ENCODE measurements around the gene TJP3. TPM values are rescaled to one million over a fixed set of nuclear protein-coding genes. Genes with fewer than 3 reads are reported as not detected.
A peak's percentile ranks its signal among the peaks of the same experiment; 100 is the strongest.

TJP3 gene
- total and polyA plus RNA-seq, 10 of the 15 experiments (the other 5 are each of a cell fraction or from before 2014, with no cell fraction given), result 0.04 to 1.2 (median 0.29) TPM; not detected in 6

DNA sequence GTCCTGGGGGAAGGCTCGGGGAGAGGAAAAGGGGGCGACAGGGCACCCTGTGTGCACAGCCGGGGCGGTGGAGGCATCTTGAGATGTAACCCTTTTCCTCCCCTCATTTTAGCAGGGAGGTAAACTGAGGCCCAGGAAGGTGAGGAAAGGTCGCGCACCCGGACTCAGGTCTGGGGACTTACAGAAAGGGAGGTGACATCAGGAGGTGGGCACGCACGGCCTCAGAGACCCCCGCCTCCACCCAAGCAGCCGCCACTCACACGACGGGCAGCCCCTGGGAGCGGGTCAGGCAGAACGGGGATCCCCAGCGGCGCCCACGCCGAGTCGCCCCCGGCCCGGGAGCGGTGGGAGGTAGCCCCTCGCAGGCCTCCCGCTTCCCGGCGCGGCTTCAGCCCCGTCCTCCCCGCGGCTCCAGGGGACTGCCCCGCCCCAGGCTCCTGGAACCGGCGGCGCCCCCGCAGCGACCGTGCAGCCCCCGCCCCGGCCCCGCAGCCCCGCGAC, 8.4 kb upstream of the TJP3 start:
- Histone ChIP-seq H2AFZ (ENCODE audit: control insufficient read depth, low read depth, low read length) (peak overlapping the region; percentile 55), H3K4me2 (ENCODE audit: control insufficient read depth, insufficient read depth) (peak overlapping the region; percentile 89), H3K4me1 (ENCODE audit: control insufficient read depth, insufficient read depth, low read length) (no peaks in the 10 kb centered on the region; the same call in 1 of the 2 replicates), H3K79me2 (ENCODE audit: control insufficient read depth, insufficient read depth, low read length) (peaks cover 30% of the 10 kb centered on the region), H3K4me3 (peak overlapping the region; percentile 88), H3K9ac (ENCODE audit: control insufficient read depth, insufficient read depth, low read length) (peak overlapping the region; percentile 80), H4K20me1 (ENCODE audit: control insufficient read depth, insufficient read depth) (no peaks in the 10 kb centered on the region), H3K36me3 (ENCODE audit: control insufficient read depth in 2 of 2, insufficient read depth in 2 of 2, low read length in 1 of 2) (no peaks in the 10 kb centered on the region), H3K27me3 (replicated peaks in 1 of 2; ENCODE audit: control insufficient read depth in 2 of 2, insufficient read depth in 2 of 2, low read length in 1 of 2) (no peaks in the 10 kb centered on the region), H3K27ac (ENCODE audit: control insufficient read depth, insufficient read depth) (peak overlapping the region; percentile 69), H3K9me3 (replicated peaks; ENCODE audit: control insufficient read depth, insufficient read depth, low read length) (no peaks in the 10 kb centered on the region)
- FAIRE-seq (no peak), ATAC-seq (no peak; the same call in 2 of the 3 replicates), DNase-seq (ENCODE audit: low read depth, low spot score) (no peak)
- ChIA-PET POLR2A (interaction anchor here (1.2 to 3.4 kb wide), 3 partner anchors 12 to 32 kb away, joined by 3 to 13 read pairs (median 5); no protein-coding TSS in a partner anchor), SMC1A (ENCODE audit: uncharacterized antibody, unreplicated experiment) (interaction anchor here (1.5 to 1.6 kb wide), 2 partner anchors 10 to 11 kb away, joined by 4 to 5 read pairs; no protein-coding TSS in a partner anchor), CTCF (interaction anchor here (0.6 to 3.8 kb wide), 7 partner anchors 9 to 146 kb away, joined by 3 to 22 read pairs (median 3); no protein-coding TSS in a partner anchor), RAD21 (ENCODE audit: unreplicated experiment) (interaction anchor here (1.4 to 1.9 kb wide), 4 partner anchors 10 to 62 kb away, joined by 3 to 6 read pairs (median 4); partner anchors contain the start of genes APBA3 and MRPL54)
- BruUV-seq (replicated peaks), result no TSS peak
- 0% methylated on average over 41 of the region's 43 CpGs for WGBS (ENCODE audit: insufficient coverage, insufficient replicate concordance, low lambda C conversion rate, missing lambda C conversion rate)
- in situ Hi-C loops (cut with MboI), result loop anchor here (5.0 kb wide), 1 partner anchor 37 kb away; no protein-coding TSS in a partner anchor
- TF ChIP-seq IKZF2 (IDR thresholded peaks at IDR 0.05) (no peak), EGR1 (IDR thresholded peaks at IDR 0.05; ENCODE audit: borderline replicate concordance in 1 of 2, low read depth in 2 of 2, low read length in 2 of 2) (peak in 1 of 2 experiments; percentile 52; a peak in 1 of 3 replicates)
- TF ChIP-seq, protein P1, sequence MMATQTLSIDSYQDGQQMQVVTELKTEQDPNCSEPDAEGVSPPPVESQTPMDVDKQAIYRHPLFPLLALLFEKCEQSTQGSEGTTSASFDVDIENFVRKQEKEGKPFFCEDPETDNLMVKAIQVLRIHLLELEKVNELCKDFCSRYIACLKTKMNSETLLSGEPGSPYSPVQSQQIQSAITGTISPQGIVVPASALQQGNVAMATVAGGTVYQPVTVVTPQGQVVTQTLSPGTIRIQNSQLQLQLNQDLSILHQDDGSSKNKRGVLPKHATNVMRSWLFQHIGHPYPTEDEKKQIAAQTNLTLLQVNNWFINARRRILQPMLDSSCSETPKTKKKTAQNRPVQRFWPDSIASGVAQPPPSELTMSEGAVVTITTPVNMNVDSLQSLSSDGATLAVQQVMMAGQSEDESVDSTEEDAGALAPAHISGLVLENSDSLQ (IDR thresholded peaks at IDR 0.05), result peak; percentile 44; the same call in 1 of the 2 replicates
- intact Hi-C loops (cut with micrococcal nuclease; ENCODE audit: unreplicated experiment), result no loop called here

Data from GM12878 (cell line).